Stimulated activated CD8-positive, alpha-beta memory T cell treated with anti-CD3 and anti-CD28 coated beads, Interleukin-7, amount 100 ng/mL, for 4 hours (primary cell): ENCODE measurements around the gene ATF4.
A peak's percentile ranks its signal among the peaks of the same experiment; 100 is the strongest.
"Not testable (repeated sequence)": the region's sequence is repeated elsewhere in the genome, so short reads cannot be mapped to it uniquely, and the experiment has no call there.

Experiments
- DNase-seq, 2 donors: peaks; one replicate each; pipeline ENCODE4 v3.0.0-alpha.2; 2020; ENCODE audit warnings: low read depth in 2 of 2

Gene ATF4

GRCh38 chr22:39510529-39511149, 9.7 kb upstream of the ATF4 start:
- no peak for DNase-seq

GRCh38 chr22:39511226-39511625, 9.1 kb upstream of the ATF4 start:
- no peak for DNase-seq

- no peak for DNase-seq
Measured at GRCh38 chr22:39512026-39512425, 8.3 kb upstream of the ATF4 start.

- no peak for DNase-seq
Measured at GRCh38 chr22:39513791-39514190, 6.6 kb upstream of the ATF4 start.

- DNase-seq, result no peak
Measured at GRCh38 chr22:39514373-39514973, 5.9 kb upstream of the ATF4 start.

- DNase-seq, result no peak
Measured at GRCh38 chr22:39515266-39516050, 4.9 kb upstream of the ATF4 start.

- DNase-seq, result no peak
Measured at GRCh38 chr22:39517470-39517869, 2.9 kb upstream of the ATF4 start.

- DNase-seq, result no peak
Measured at GRCh38 chr22:39518144-39518786, 2.1 kb upstream of the ATF4 start.

- DNase-seq, result no peak
Measured at GRCh38 chr22:39518996-39519680, 1.2 kb upstream of the ATF4 start.

- peak; percentile 95 for DNase-seq
Measured at GRCh38 chr22:39519681-39520225, 609 bp upstream of the ATF4 start.

- DNase-seq, result not testable (repeated sequence)
Measured at GRCh38 chr22:39521106-39521885, 934 bp downstream of the ATF4 start.

GRCh38 chr22:39522091-39522490, 1.7 kb downstream of the ATF4 start:
- not testable (repeated sequence) for DNase-seq

- no peak for DNase-seq
Measured at GRCh38 chr22:39522567-39523300, 2.4 kb downstream of the ATF4 start.

GRCh38 chr22:39524089-39524752, 3.9 kb downstream of the ATF4 start:
- no peak for DNase-seq

- DNase-seq, result no peak
Measured at GRCh38 chr22:39524753-39525657, 4.6 kb downstream of the ATF4 start.

GRCh38 chr22:39525658-39525975, 5.3 kb downstream of the ATF4 start:
- no peak for DNase-seq

GRCh38 chr22:39526736-39527171, 6.4 kb downstream of the ATF4 start:
- no peak for DNase-seq

GRCh38 chr22:39527481-39527961, 7.2 kb downstream of the ATF4 start:
- DNase-seq, result no peak
